HepG2 (cell line): Measurements from ENCODE around the gene TBC1D21. TPM values are rescaled to one million over a fixed set of nuclear protein-coding genes. Genes with fewer than 3 reads are reported as not detected.

Source experiments
- ATAC-seq: fragments of 200-7000 bp; cut with Tn5 transposase; 3 replicates; pipeline ENCODE4 v1.9.1; 2020; ENCODE audit warnings: mild to moderate bottlenecking, moderate library complexity
- Bru-seq: library from RNA; stranded (reverse); fragments of 400-500 nt; gene quantifications from one replicate; lab custom pipeline; 2021; lab: Mats Ljungman, UMichigan
- BruChase-seq, 2 experiments: library from RNA; stranded (reverse); fragments of 400-500 nt; gene quantifications; one replicate each; lab custom pipeline; 2021; lab: Mats Ljungman, UMichigan
- BruUV-seq: library from RNA; stranded (reverse); fragments of 400-500 nt; replicated peaks from 2 replicates; lab custom pipeline; 2021; lab: Mats Ljungman, UMichigan
- CTCF ChIA-PET: fragments of 300-600 bp; formaldehyde crosslinking; extraction: SDS; loops from one replicate; lab custom pipeline; 2021; ENCODE audit warnings: low total read pairs, inconsistent platforms, low intra/inter-chr PET ratio; lab: Yijun Ruan, JAX
- POLR2A ChIA-PET: fragments of 350-600 bp; sonication (Branson Sonifier 250); formaldehyde crosslinking; loops from one replicate; lab custom pipeline; 2020; ENCODE audit warnings: antibody characterized with exemption, inconsistent platforms; lab: Yijun Ruan, JAX
- DNase-seq: peaks from one replicate; pipeline ENCODE4 v3.0.0-alpha.2; 2015; ENCODE audit warnings: low spot score
- FAIRE-seq: peaks from 3 replicates; lab custom pipeline; 2011; peaks lifted over from hg19 to GRCh38; lab: Jason Lieb, UNC
- H2AFZ ChIP-seq: one replicate; pipeline ENCODE4 v1.6.1; 2011; ENCODE audit warnings: low read length, inconsistent platforms
- H3K27ac ChIP-seq: fragments of 300-600 bp; 3 replicates; pipeline ENCODE4 v1.8.0; 2011; ENCODE audit warnings: mixed run types, mild to moderate bottlenecking, mixed read lengths, low read length, inconsistent platforms; ENCODE audit not compliant: insufficient read depth; ENCODE audit errors: extremely low read length
- H3K27me3 ChIP-seq, 2 experiments: fragments of 200-600 bp in 1 of 2; 2 replicates in 1 of 2; 3 replicates in 1 of 2; pipeline versions ENCODE4 v1.6.0 to v1.8.0; 2011; ENCODE audit warnings: low read length in 2 of 2, mild to moderate bottlenecking in 2 of 2, moderate library complexity in 2 of 2, inconsistent platforms in 1 of 2; ENCODE audit not compliant: insufficient read depth in 2 of 2, control insufficient read depth in 1 of 2
- H3K36me3 ChIP-seq, 2 experiments: fragments of 200-600 bp in 1 of 2; replicated peaks in 1 of 2; 2 replicates in 1 of 2; 3 replicates in 1 of 2; pipeline versions ENCODE4 v1.5.1 to v1.8.0; 2011; ENCODE audit warnings: low read length in 2 of 2, inconsistent platforms in 1 of 2; ENCODE audit not compliant: insufficient read depth in 2 of 2, control insufficient read depth in 1 of 2
- H3K4me1 ChIP-seq: 2 replicates; pipeline ENCODE4 v1.5.1; 2012; ENCODE audit warnings: low read length, inconsistent platforms; ENCODE audit not compliant: insufficient read depth
- H3K4me2 ChIP-seq: 2 replicates; pipeline ENCODE4 v1.6.0; 2011; ENCODE audit warnings: low read depth, low read length, inconsistent platforms
- H3K4me3 ChIP-seq, 3 experiments: fragments of 200-600 bp in 1 of 3; sonication (generic), shearing (Covaris generic) in 1 of 3; replicated peaks in 1 of 3; 2 replicates each; pipeline ENCODE4 v1.5.1; 2011 to 2016; ENCODE audit warnings: low read length in 3 of 3, inconsistent platforms in 2 of 3, low read depth in 2 of 3, mild to moderate bottlenecking in 2 of 3, control low read depth in 1 of 3, mixed read lengths in 1 of 3; ENCODE audit not compliant: insufficient read depth in 1 of 3
- H3K79me2 ChIP-seq: one replicate; pipeline ENCODE4 v1.6.1; 2011; ENCODE audit warnings: low read length, inconsistent platforms; ENCODE audit not compliant: insufficient read depth
- H3K9ac ChIP-seq: 2 replicates; pipeline ENCODE4 v1.6.0; 2011; ENCODE audit warnings: mild to moderate bottlenecking, low read depth, low read length, inconsistent platforms; ENCODE audit not compliant: insufficient read depth
- H3K9me3 ChIP-seq: 2 replicates; pipeline ENCODE4 v1.5.1; 2012; ENCODE audit warnings: mild to moderate bottlenecking, low read length
- H4K20me1 ChIP-seq: 2 replicates; pipeline ENCODE4 v1.6.0; 2011; ENCODE audit warnings: inconsistent platforms, mild to moderate bottlenecking, low read length, moderate library complexity; ENCODE audit not compliant: insufficient read depth
- CBX2 ChIP-seq, 2 experiments: fragments of 200-600 bp in 1 of 2; sonication (generic); formaldehyde crosslinking in 1 of 2; IDR thresholded peaks; 2 replicates each; pipeline versions ENCODE4 v1.7.0 to v1.8.1; 2018 to 2022; ENCODE audit warnings: low read depth in 2 of 2, low read length in 1 of 2, mild to moderate bottlenecking in 1 of 2, missing genetic modification reagents in 1 of 2
- FIP1L1 ChIP-seq: fragments of 200-400 bp; formaldehyde crosslinking; IDR thresholded peaks from 2 replicates; pipeline ENCODE4 v1.6.1; 2018; ENCODE audit warnings: low read depth, mild to moderate bottlenecking, low read length, moderate library complexity, borderline replicate concordance; ENCODE audit not compliant: insufficient read depth
- HNRNPUL1 ChIP-seq: fragments of 200-400 bp; formaldehyde crosslinking; IDR thresholded peaks from 2 replicates; pipeline ENCODE4 v1.6.1; 2017; ENCODE audit warnings: low read depth, mild to moderate bottlenecking, low read length, moderate library complexity
- IKZF5 ChIP-seq: IDR thresholded peaks from 2 replicates; pipeline ENCODE4 v1.6.1; 2018; ENCODE audit warnings: missing genetic modification reagents, mild to moderate bottlenecking, missing compliant biosample characterization
- KAT7 ChIP-seq: IDR thresholded peaks from 2 replicates; pipeline ENCODE4 v1.6.1; 2018; ENCODE audit warnings: borderline replicate concordance, missing compliant biosample characterization
- NBN ChIP-seq: fragments of 450-650 bp; conservative IDR thresholded peaks from 2 replicates; pipeline ENCODE4 v1.6.1; 2017
- PRDM10 ChIP-seq: sonication (generic); formaldehyde crosslinking; IDR thresholded peaks from 2 replicates; pipeline ENCODE4 v1.4.0; 2020; ENCODE audit warnings: low read depth, missing genetic modification reagents
- RCOR2 ChIP-seq: IDR thresholded peaks from 2 replicates; pipeline ENCODE4 v1.6.1; 2016; ENCODE audit warnings: missing biosample characterization, missing genetic modification reagents
- ZMYM2 ChIP-seq: sonication (generic); formaldehyde crosslinking; IDR thresholded peaks from 2 replicates; pipeline ENCODE4 v1.8.0; 2022; ENCODE audit warnings: mild to moderate bottlenecking, missing genetic modification reagents
- ZSCAN12 ChIP-seq: sonication (generic); formaldehyde crosslinking; IDR thresholded peaks from 2 replicates; pipeline ENCODE4 v1.9.0; 2021; ENCODE audit warnings: mild to moderate bottlenecking, missing genetic modification reagents
- ZXDC ChIP-seq: sonication (generic); formaldehyde crosslinking; IDR thresholded peaks from 2 replicates; pipeline ENCODE4 v1.5.0; 2020; ENCODE audit warnings: mild to moderate bottlenecking, missing genetic modification reagents
- WGBS: methylation state at CpG from one replicate; pipeline ENCODE4 v1.1.6; 2017; ENCODE audit warnings: low lambda C conversion rate; 5-methylcytosine and 5-hydroxymethylcytosine counted together
- in situ Hi-C: cut with HindIII; loops from 2 replicates; pipeline ENCODE4 v1.10.0; 2017; ENCODE audit warnings: low pct_unique_long_range_greater_than_20kb; ENCODE audit not compliant: extremely low pct_ligation_motif_present
- intact Hi-C: fragments of 100-400 bp; cut with micrococcal nuclease; formaldehyde crosslinking; loops from one replicate; pipeline ENCODE4 v1.10.0; 2022; ENCODE audit not compliant: unreplicated experiment
- long read RNA-seq, 2 experiments: library from RNA in 1 of 2; library from polyadenylated mRNA in 1 of 2; stranded (forward) in 1 of 2; unstranded in 1 of 2; transcript quantifications; one replicate each; pipeline ENCODE4 v2.0.0, GENCODE V29; 2019 to 2022
- polyA minus RNA-seq, 3 experiments: library from RNA; depleted of rRNA, polyadenylated mRNA; stranded (reverse); fragments of >200 nt; gene quantifications; 2 replicates each; pipeline ENCODE4 v1.2.3, GENCODE V29; 2011; ENCODE audit warnings: low replicate concordance in 1 of 3
- polyA plus RNA-seq, 8 experiments: library from polyadenylated mRNA; depleted of rRNA in 3 of 8; stranded (reverse) in 7 of 8; unstranded in 1 of 8; fragments of >200 nt; fragmentation: Illumina TruSeq in 4 of 8; extraction: Trizol in 4 of 8; gene quantifications; 2 replicates each; pipeline versions ENCODE4 v1.2.1 to v1.2.3, GENCODE V29; 2011 to 2016; ENCODE audit warnings: low read depth in 4 of 8, missing spikeins in 1 of 8, mixed read lengths in 1 of 8; ENCODE audit not compliant: insufficient read depth in 1 of 8
- total RNA-seq, 5 experiments: library from RNA; depleted of rRNA; stranded (reverse); fragments of >200 nt; fragmentation: Illumina TruSeq; extraction: Trizol; gene quantifications; 2 replicates each; pipeline ENCODE4 v1.2.3, GENCODE V29; 2016; ENCODE audit warnings: low read depth in 1 of 5

The TBC1D21 gene
- not detected in 2 replicates for total RNA-seq (2016; rRNA removed; fragmentation: Illumina TruSeq; extraction: Trizol)
- total RNA-seq (2016; cell fraction: cytosol; rRNA removed; fragmentation: Illumina TruSeq; extraction: Trizol; ENCODE audit: low read depth), result not detected in 2 replicates
- not detected in 2 replicates for total RNA-seq (2016; cell fraction: insoluble cytoplasmic fraction; rRNA removed; fragmentation: Illumina TruSeq; extraction: Trizol)
- not detected in 2 replicates for total RNA-seq (2016; cell fraction: membrane; rRNA removed; fragmentation: Illumina TruSeq; extraction: Trizol)
- total RNA-seq (2016; cell fraction: nucleus; rRNA removed; fragmentation: Illumina TruSeq; extraction: Trizol), result not detected in 2 replicates
- polyA plus RNA-seq (2011; rRNA removed), result not detected in 2 replicates
- polyA plus RNA-seq (2011; cell fraction: cytosol; rRNA removed), result not detected in 2 replicates
- polyA plus RNA-seq (2011; cell fraction: nucleus; rRNA removed), result not detected in 2 replicates
- polyA plus RNA-seq (2012), result not detected in 2 replicates
- not detected in 2 replicates for polyA plus RNA-seq (2016; cell fraction: cytosol; fragmentation: Illumina TruSeq; extraction: Trizol; ENCODE audit: low read depth)
- not detected in 2 replicates for polyA plus RNA-seq (2016; cell fraction: insoluble cytoplasmic fraction; fragmentation: Illumina TruSeq; extraction: Trizol; ENCODE audit: low read depth)
- not detected in 2 replicates for polyA plus RNA-seq (2016; cell fraction: membrane; fragmentation: Illumina TruSeq; extraction: Trizol; ENCODE audit: low read depth)
- polyA plus RNA-seq (2016; cell fraction: nucleus; fragmentation: Illumina TruSeq; extraction: Trizol; ENCODE audit: insufficient read depth, low read depth), result not detected in 2 replicates
- polyA minus RNA-seq (2011; rRNA and poly(A)+ RNA removed; ENCODE audit: low replicate concordance), result not detected in 2 replicates
- polyA minus RNA-seq (2011; cell fraction: cytosol; rRNA and poly(A)+ RNA removed), result not detected in 2 replicates
- not detected in 2 replicates for polyA minus RNA-seq (2011; cell fraction: nucleus; rRNA and poly(A)+ RNA removed)
- not detected for Bru-seq, nascent RNA
- BruChase-seq, experiment 1, labeled RNA remaining after a 6-hour chase, result not detected
- BruChase-seq, experiment 2, labeled RNA remaining after a 2-hour chase, result not detected
- long read RNA-seq, experiment 1, result 0 reads
- long read RNA-seq, experiment 2, result 0 reads

GRCh38 chr15:73873456-73873855, at the start of gene TBC1D21:
TBC1D21 (plus strand) TSS chr15:73873564; CDS start chr15:73873710, 146 bp downstream.
- 20% methylated on average over 5 of the region's 5 CpGs for WGBS
- DNase-seq, result no peak
- H3K4me3 ChIP-seq, result no peak within 1 kb of the TSS
- H3K4me2 ChIP-seq, result no peak within 1 kb of the TSS
- no peaks in the 10 kb centered on the region for H3K36me3 ChIP-seq
- H3K27me3 ChIP-seq, result peaks cover 0 to 5% of the 10 kb centered on the region in 2 experiments; a peak in 1 of 5 replicates
- ChIA-PET POLR2A (no interaction called here), CTCF (interaction anchor here (1.1 to 2.0 kb wide), 3 partner anchors 33 to 54 kb away, joined by 3 to 21 read pairs (median 4); no protein-coding TSS in a partner anchor)
- no peak for ATAC-seq
- no peak within 1 kb of the TSS for H3K9ac ChIP-seq
- no peak within 1 kb of the TSS for H2AFZ ChIP-seq
- no peak for FAIRE-seq
- H3K9me3 ChIP-seq, result no peaks in the 10 kb centered on the region
- intact Hi-C loops, result no loop called here
- H4K20me1 ChIP-seq, result no peaks in the 10 kb centered on the region
- in situ Hi-C loops, result loop anchor here (5.0 kb wide), 1 partner anchor 34 kb away; no protein-coding TSS in a partner anchor
- BruUV-seq, result no TSS peak
- no peak within 1 kb of the TSS for H3K27ac ChIP-seq
- H3K4me1 ChIP-seq, result no peaks in the 10 kb centered on the region
- H3K79me2 ChIP-seq, result no peaks in the 10 kb centered on the region
- no peak for TF ChIP-seq PRDM10 (CRISPR knock-in tag)
- no peak for TF ChIP-seq KAT7 (CRISPR knock-in tag)
- no peak for TF ChIP-seq FIP1L1
- TF ChIP-seq RCOR2 (CRISPR knock-in tag), result no peak
- no peak for TF ChIP-seq ZXDC (CRISPR knock-in tag)
- TF ChIP-seq IKZF5 (CRISPR knock-in tag), result no peak
- TF ChIP-seq ZMYM2 (CRISPR knock-in tag), result no peak
- TF ChIP-seq HNRNPUL1, result no peak
- no peak for TF ChIP-seq CBX2 (IDR thresholded peaks at IDR 0.05; ENCODE audit: low read depth, low read length)
- no peak for TF ChIP-seq CBX2 (CRISPR knock-in tag; IDR thresholded peaks at IDR 0.05; ENCODE audit: low read depth)
- TF ChIP-seq NBN, result no peak
- TF ChIP-seq ZSCAN12, result no peak
